Gastroesophageal sphincter (tissue), 3 donors: Measurements from ENCODE around the gene GRK7.
A peak's percentile ranks its signal among the peaks of the same experiment; 100 is the strongest.

Experiments
- EP300 ChIP-seq: sonication (generic); formaldehyde crosslinking; IDR thresholded peaks from one replicate; pipeline ENCODE4 v1.6.1; 2017; ENCODE audit warnings: antibody characterized with exemption, mild to moderate bottlenecking
- POLR2A ChIP-seq, 2 donors: fragments of 450-650 bp; IDR thresholded peaks; one replicate each; pipeline ENCODE4 v1.6.1; 2017; ENCODE audit warnings: antibody characterized with exemption in 2 of 2, mild to moderate bottlenecking in 2 of 2, moderate library complexity in 1 of 2
- TF ChIP-seq, protein P1 (sequence below), 4 experiments: fragments of 200-600 bp in 2 of 4; fragments of 450-650 bp in 2 of 4; sonication (generic) in 1 of 4; IDR thresholded peaks; one replicate each; pipeline ENCODE4 v1.5.1; 2017 to 2019; ENCODE audit warnings: antibody characterized with exemption in 4 of 4, mild to moderate bottlenecking in 2 of 4, moderate library complexity in 2 of 4

- TF ChIP-seq, protein P1, sequence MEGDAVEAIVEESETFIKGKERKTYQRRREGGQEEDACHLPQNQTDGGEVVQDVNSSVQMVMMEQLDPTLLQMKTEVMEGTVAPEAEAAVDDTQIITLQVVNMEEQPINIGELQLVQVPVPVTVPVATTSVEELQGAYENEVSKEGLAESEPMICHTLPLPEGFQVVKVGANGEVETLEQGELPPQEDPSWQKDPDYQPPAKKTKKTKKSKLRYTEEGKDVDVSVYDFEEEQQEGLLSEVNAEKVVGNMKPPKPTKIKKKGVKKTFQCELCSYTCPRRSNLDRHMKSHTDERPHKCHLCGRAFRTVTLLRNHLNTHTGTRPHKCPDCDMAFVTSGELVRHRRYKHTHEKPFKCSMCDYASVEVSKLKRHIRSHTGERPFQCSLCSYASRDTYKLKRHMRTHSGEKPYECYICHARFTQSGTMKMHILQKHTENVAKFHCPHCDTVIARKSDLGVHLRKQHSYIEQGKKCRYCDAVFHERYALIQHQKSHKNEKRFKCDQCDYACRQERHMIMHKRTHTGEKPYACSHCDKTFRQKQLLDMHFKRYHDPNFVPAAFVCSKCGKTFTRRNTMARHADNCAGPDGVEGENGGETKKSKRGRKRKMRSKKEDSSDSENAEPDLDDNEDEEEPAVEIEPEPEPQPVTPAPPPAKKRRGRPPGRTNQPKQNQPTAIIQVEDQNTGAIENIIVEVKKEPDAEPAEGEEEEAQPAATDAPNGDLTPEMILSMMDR (IDR thresholded peaks at IDR 0.05): peak; percentile 64 to 95 (median 92)
- TF ChIP-seq EP300: no peak
- TF ChIP-seq POLR2A (IDR thresholded peaks at IDR 0.05): peak; percentile 75 to 83
These were observed 25.0 kb upstream of the GRK7 start, which contains the start of gene RNF7 for GRCh38 chr3:141738022-141738890.
